Lower leg skin (tissue), 3 donors: Measurements from ENCODE around the gene CADM4.

ENCODE experiments used
- POLR2A ChIP-seq, 2 donors: fragments of 450-650 bp; IDR thresholded peaks; one replicate each; pipeline ENCODE4 v1.6.1; 2016 to 2017; ENCODE audit warnings: antibody characterized with exemption in 2 of 2, mild to moderate bottlenecking in 1 of 2, moderate library complexity in 1 of 2
- TF ChIP-seq, protein P1 (sequence below), 3 donors: fragments of 450-650 bp; IDR thresholded peaks; one replicate each; pipeline ENCODE4 v1.5.1; 2016; ENCODE audit warnings: antibody characterized with exemption in 3 of 3, mild to moderate bottlenecking in 3 of 3, moderate library complexity in 2 of 3

DNA sequence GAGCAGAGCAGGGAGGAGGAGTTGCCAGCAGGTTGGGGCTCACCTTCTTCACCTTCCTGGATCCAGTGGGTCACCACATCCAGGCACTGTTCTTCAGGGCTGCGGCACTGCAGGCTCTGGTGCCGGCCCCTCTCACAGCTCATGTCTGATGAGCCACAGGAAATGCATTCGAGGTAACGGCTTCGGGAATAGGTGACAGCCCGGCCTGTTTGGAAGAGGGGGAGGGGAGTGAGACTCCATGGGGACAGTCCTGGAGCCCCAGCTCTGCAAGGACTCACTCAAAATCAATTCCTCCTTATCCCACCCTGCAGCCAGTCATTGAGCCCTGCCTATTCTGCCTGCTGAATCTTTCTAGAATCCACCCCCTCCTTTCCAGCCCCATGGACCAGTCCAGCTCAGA lies 16.8 kb upstream of the CADM4 start:
- TF ChIP-seq, protein P1, sequence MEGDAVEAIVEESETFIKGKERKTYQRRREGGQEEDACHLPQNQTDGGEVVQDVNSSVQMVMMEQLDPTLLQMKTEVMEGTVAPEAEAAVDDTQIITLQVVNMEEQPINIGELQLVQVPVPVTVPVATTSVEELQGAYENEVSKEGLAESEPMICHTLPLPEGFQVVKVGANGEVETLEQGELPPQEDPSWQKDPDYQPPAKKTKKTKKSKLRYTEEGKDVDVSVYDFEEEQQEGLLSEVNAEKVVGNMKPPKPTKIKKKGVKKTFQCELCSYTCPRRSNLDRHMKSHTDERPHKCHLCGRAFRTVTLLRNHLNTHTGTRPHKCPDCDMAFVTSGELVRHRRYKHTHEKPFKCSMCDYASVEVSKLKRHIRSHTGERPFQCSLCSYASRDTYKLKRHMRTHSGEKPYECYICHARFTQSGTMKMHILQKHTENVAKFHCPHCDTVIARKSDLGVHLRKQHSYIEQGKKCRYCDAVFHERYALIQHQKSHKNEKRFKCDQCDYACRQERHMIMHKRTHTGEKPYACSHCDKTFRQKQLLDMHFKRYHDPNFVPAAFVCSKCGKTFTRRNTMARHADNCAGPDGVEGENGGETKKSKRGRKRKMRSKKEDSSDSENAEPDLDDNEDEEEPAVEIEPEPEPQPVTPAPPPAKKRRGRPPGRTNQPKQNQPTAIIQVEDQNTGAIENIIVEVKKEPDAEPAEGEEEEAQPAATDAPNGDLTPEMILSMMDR (IDR thresholded peaks at IDR 0.05) = no peak
- no peak for TF ChIP-seq POLR2A (IDR thresholded peaks at IDR 0.05)
